Globus pallidus (tissue), 1 donor: ENCODE data around the gene SH3RF3.

Experiments used
- DNase-seq: peaks from one replicate; pipeline ENCODE4 v3.0.0-alpha.2; 2015; ENCODE audit warnings: low spot score

SH3RF3 gene

GRCh38 chr2:109288544-109289368, 159.8 kb downstream of the SH3RF3 start:
- DNase-seq, result no peak

GRCh38 chr2:109289504-109290222, 160.7 kb downstream of the SH3RF3 start:
- no peak for DNase-seq

- DNase-seq, result no peak
These were observed 162.1 kb downstream of the SH3RF3 start for GRCh38 chr2:109290887-109291643.

- DNase-seq, result no peak
These were observed 163.4 kb downstream of the SH3RF3 start for GRCh38 chr2:109292386-109292785.

- no peak for DNase-seq
These were observed 164.7 kb downstream of the SH3RF3 start for GRCh38 chr2:109293663-109294062.

- DNase-seq, result no peak
These were observed 165.5 kb downstream of the SH3RF3 start for GRCh38 chr2:109294523-109294922.

GRCh38 chr2:109295070-109295780, 166.2 kb downstream of the SH3RF3 start:
- no peak for DNase-seq

GRCh38 chr2:109295781-109296117, 166.7 kb downstream of the SH3RF3 start:
- DNase-seq, result no peak

- no peak for DNase-seq
These were observed 168.8 kb downstream of the SH3RF3 start for GRCh38 chr2:109297566-109298490.

- DNase-seq, result no peak
These were observed 169.8 kb downstream of the SH3RF3 start for GRCh38 chr2:109298851-109299250.

GRCh38 chr2:109299536-109299935, 170.5 kb downstream of the SH3RF3 start:
- DNase-seq, result no peak

GRCh38 chr2:109300582-109300981, 171.6 kb downstream of the SH3RF3 start:
- no peak for DNase-seq

- DNase-seq, result no peak
These were observed 172.7 kb downstream of the SH3RF3 start for GRCh38 chr2:109301746-109302145.

GRCh38 chr2:109302319-109302718, 173.3 kb downstream of the SH3RF3 start:
- DNase-seq, result no peak

GRCh38 chr2:109304242-109304641, 175.2 kb downstream of the SH3RF3 start:
- DNase-seq, result no peak

- no peak for DNase-seq
These were observed 175.9 kb downstream of the SH3RF3 start for GRCh38 chr2:109304731-109305470.

GRCh38 chr2:109305490-109306167, 176.6 kb downstream of the SH3RF3 start:
- DNase-seq, result no peak

- no peak for DNase-seq
These were observed 177.2 kb downstream of the SH3RF3 start for GRCh38 chr2:109306190-109306589.

GRCh38 chr2:109311771-109312170, 182.8 kb downstream of the SH3RF3 start:
- no peak for DNase-seq

- DNase-seq, result no peak
These were observed 183.9 kb downstream of the SH3RF3 start for GRCh38 chr2:109312902-109313301.
